GM18870 (cell line): ENCODE data around the gene DNAJA2.

Experiments
- ATAC-seq: cut with Tn5 transposase; IDR thresholded peaks from one replicate; pipeline ENCODE4 v1.9.1; 2021; ENCODE audit warnings: moderate library complexity; ENCODE audit not compliant: unreplicated experiment

Gene DNAJA2

DNA sequence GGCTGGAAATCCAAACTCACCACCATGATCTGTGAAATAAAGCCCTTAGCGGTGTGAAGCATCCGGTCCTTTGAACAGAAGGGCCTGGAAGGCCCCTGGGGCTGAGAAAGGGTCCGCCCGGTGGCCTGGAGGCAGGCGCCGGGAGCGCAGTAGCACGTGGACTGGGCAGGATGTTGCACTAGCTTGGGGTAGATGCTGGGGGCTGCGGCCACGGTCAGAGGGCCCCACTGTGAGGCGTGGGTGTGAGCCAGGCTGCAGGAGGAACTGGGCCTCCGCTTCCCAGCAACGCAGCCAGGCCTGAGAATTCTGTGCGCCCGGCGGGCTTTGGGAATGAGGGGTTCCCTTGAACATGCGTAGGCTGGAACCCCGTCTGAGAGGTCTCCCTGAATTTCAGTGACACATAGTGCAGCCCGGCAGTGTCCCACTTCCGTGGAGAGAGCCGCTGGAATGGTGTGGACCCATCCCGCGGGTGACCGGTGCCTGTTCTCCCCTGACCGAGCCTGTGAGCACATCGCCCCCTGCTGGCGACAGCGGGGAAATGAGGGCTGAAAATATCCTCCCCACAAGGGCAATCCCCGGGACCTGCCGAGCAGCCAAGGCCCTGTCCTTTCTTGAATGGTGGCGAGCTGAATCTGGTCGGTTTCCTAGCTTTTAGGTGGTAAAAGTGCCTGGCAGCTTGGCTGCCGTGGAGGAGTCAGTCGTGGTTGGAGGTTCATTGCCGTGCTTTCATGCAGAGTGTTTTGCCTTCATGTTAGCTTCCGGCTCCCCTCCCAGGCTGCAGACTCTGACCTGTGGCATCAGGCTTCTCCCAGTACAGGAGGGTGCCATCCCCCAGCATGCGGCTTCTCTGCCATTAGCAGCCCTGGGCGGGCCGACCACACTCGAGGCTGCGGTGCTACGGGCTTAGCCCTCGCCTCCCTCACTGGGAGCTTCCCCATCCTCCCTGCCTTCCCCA, 43.8 kb downstream of the DNAJA2 start:
- ATAC-seq = peak; percentile 78

GRCh38 chr16:46928811-46929210, 44.7 kb downstream of the DNAJA2 start:
- ATAC-seq = no peak

DNA sequence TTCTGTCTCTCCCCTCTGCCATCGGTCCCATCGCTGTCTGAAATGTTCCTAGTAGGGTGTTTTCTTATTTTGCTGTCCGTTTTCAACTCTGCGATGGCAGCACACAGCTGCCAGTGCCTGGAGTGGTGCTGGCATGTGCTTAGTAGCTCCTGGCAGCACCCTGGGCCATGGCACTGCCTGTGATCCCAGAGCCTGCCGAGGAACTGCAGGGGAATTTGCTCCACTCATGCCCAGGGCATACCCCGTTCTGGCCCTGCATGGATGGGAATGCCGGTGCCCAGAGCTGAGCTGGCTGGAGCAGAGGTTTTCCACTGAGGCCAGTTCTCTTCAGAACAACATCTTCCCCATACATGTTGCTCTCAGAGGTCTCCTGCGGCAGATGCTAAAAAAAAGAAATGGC, 46.2 kb downstream of the DNAJA2 start:
- ATAC-seq = no peak

DNA sequence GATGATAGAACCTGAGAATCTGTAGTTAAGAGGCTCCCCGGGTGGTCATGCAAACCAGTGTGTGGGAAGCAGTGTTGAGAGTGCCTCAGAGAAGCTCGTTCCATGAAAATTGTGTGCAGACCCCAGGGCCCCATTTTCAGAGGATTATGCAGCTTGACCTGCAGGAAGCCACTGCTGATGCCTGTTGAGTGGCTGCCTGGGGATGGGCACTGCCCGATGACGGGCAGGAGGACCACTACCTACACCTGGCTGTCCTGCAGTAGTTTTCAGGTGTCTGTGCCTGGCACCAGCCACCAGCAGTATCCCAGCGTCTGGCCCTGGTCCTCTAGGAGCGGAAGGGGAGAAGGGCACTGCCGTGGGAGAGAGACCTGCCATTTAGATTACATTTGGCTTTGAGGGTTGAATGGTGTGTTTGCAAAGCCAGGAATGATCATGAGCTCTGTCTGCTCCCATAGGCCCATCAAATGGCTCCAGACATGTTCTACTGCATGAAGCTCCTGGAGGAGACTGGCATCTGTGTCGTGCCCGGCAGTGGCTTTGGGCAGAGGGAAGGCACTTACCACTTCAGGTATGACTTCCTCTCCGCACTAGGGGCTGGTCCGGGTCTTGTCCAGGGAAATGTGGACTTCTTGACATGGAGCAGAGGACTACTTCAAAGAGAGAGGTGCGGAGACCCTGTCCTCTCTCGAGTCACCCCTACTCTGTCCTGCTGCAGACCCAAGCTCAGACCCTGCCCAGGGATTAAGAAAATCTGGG, 46.8 kb downstream of the DNAJA2 start:
- ATAC-seq = no peak

GRCh38 chr16:46924402-46924801, 49.1 kb downstream of the DNAJA2 start:
- ATAC-seq = no peak

DNA sequence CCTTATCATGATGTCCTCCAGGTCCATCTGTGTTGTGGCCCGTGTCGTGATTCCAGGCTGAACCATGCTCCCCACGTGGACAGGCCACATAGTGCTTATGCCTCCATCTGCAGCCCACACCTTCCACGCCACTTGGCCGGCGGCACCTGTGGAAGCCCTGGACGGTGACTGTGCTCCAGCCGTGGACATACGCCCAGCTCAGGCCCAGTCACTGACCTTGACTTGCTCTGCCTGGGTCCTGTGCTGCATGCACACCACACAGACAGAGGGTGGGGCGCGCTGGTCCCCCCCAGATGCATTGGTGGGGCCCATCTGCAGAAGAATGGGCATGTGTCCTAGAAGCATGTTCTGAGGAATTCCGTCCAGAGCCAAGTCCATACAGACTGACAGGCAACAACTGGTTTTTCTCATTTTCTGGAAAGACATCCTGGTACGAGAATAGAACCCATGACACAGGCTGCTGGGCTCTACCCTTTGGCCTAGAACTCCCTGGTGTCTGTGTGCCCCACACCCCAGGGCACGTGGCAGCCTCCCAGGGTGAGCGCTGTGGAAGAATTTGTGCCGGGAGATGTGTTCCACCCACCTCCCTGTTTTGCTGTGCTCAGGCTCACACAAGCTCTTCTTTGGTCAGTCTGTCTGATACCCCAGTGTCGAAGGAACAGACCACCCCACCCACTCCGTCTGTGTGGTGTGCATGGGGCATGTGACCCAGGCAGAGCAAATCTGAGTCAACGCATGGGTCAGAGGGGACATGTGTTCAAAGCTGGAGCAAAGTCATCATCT, 49.8 kb downstream of the DNAJA2 start:
- ATAC-seq = no peak

DNA sequence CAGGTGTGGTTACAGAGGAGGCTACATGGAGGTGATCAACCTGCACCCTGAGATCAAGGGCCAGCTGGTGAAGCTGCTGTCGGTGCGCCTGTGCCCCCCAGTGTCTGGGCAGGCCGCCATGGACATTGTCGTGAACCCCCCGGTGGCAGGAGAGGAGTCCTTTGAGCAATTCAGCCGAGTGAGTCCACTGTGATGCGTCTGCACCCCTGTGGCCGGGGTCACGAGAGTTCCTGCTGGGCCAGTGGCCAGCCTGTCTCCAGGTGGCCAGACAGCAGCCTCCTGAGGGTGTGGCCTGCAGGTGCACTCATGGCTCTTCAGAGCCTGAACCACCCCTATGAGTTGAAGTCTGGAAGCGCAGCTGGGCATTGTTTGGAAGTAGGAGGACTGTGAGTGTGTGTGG, 51.2 kb downstream of the DNAJA2 start:
- no peak for ATAC-seq

GRCh38 chr16:46920402-46921068, 52.9 kb downstream of the DNAJA2 start:
- ATAC-seq = no peak

DNA sequence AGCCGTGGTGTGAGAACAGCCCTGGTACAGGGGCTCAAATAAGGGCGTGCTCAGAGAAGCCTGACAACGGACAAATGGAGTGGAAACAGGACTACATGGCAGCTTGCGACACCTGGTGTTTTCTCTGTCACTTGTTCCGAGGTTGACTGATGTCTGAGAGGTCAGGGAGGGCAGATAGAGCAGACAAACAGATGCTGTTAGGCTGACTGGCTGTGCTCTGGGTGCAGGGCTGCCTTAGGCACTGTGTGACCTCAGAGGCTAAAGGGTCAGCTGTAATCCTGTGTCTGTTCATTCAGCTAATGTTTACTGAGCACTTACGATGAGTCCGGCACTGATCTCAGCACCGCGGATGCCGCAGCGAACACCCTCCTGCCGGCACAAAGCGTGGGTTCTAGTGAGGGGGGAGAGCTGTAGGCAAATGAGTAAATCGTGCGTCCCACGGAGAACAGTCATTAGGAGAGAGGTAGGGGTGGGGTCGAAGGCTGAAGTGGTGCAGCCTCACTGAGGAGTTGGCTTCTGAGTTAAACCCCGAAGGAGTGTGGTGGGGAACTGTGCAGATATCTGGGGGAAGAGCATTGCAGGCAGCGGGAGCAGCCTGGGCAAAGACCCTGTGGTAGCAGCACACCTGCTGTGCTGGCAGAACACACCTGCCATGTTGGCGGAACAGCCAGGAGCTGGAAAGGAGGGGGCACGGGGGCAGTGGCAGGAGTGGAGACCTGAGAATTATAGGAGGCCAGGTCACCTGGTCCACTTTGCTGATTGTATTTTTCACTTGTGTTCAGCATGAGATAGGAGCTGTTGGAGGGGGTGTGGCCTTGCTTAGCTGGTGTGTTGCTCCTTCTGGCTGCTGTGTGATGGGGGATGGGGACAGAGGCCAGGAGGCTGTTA, 54.3 kb downstream of the DNAJA2 start:
- peak; percentile 92 for ATAC-seq

DNA sequence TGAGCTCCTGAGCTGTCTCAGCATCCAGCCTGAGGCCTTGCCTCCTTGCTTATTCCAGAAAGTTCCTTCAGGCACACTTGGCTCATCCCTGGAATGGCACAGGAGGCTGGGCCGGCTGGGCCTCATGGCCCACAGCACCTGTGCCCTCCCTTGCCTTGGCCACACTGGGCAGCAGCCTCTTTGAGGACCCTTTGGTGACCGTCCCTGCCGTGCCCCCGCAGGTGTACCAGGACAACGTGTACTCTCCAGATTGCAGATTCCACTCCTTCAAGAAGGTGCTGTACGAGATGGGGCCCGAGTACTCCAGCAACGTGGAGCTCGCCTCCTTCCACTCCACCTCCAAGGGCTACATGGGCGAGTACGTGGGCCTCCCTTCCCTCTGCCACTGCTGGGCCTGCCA, 55.1 kb downstream of the DNAJA2 start:
- no peak for ATAC-seq

DNA sequence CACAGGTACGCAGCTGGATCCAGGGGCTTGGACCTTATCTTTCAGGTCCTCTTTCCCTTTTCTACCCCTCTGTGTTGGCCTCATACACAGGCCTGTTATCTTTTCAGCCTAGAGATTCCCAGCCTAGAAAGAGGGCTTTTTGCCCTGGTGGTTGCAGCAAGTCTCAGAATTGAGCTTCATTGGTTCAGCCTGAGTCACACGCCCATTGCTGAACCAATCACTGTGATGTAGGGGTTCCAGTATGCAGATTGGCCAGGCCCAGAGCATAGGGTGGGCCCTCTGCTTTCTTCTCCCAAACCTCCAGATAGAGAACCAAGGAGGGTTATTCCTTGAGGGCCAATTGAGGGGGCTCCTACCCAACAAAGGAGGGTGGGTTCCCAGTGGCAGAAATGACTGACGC, 56.5 kb downstream of the DNAJA2 start:
- ATAC-seq = no peak

- ATAC-seq = no peak
Measured at GRCh38 chr16:46915483-46916025, 57.9 kb downstream of the DNAJA2 start.

DNA sequence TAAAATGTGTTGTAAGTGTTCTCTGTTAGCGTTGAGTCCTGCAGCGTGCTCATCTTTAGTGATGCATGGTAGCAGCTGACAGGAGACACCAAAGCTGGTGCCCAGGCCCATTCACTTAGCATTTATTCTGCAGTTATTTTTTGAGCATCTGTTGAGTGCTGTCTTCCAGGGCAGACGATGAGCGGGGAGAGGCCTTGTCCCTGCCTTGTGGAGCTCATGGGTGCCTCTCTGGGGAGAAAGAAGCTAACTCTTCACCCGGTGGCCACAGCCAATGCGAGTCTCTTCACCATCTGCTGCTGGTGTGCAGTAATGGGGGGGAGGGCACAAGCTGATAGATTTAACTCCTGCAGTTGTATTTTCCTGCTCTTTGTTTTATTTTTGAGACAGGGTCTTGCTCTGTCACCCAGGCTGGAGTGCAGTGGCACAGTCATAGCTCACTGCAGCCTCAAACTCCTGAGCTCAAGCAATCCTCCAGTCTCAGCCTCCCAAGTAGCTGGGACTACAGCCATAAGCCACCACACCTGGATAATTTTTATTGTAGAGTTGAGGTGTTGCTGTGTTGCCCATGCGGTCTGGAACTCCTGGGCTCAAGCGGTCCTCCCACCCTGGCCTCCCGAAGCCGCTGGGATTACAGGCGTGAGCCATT, 58.8 kb downstream of the DNAJA2 start:
- ATAC-seq = no peak

GRCh38 chr16:46911650-46912049, 61.8 kb downstream of the DNAJA2 start:
- no peak for ATAC-seq

GRCh38 chr16:46911038-46911437, 62.4 kb downstream of the DNAJA2 start:
- peak; percentile 85 for ATAC-seq

GRCh38 chr16:46908540-46909372, 64.7 kb downstream of the DNAJA2 start:
- no peak for ATAC-seq

GRCh38 chr16:46907061-46907774, 66.3 kb downstream of the DNAJA2 start:
- ATAC-seq = no peak
